ENCODE data around the gene TXNRD3. TPM values are rescaled to one million over a fixed set of nuclear protein-coding genes. Genes with fewer than 3 reads are reported as not detected.
"Not testable (repeated sequence)": the region's sequence is repeated elsewhere in the genome, so short reads cannot be mapped to it uniquely, and the experiment has no call there.

The TXNRD3 gene
- total and polyA plus RNA-seq, 12 donors, result 6.8 to 20.8 (median 10.6) TPM

DNA sequence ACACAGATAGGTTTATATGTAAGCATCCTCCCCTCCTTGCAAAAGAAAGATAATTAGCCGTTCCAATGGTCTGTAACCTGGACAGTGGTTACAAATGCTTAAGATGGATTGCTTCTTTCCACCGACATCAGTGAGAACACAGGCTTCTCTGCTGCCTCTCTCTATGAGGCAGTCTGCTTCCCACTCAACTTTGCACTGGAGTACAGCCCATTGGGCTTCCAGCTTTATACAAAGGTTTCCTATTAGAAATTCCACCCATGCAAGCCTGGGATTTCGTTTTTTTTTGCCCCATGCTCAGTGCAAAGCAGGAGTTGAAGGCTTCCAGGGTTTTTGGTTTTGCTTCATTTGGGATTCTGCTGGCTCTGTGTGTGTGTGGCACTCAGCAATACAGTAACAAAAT is 48.9 kb downstream of the TXNRD3 start:
- intact Hi-C loops (cut with DNase I), result no loop called here
- peaks cover 0 to 22% of the 10 kb centered on the region in 2 donors for H3K36me3 ChIP-seq (replicated peaks in 1 of 2)

DNA sequence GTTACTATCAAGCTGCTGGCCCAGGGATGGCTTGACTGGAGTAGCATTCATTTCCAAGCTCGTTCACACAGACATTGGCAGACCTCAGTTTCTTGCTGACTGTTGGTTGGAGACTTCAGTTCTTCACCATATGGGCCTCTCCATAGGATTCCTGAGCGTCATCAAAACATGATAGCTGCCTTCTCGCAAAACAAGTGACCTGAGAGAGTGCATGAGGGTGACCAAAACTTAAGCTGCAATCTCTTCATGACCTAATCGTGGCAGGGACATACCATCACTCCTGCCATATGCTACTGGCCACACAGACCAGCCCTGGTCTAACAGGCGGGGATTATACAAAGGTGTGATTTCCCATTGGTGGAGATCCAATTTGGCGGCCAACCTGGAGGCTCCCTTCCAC is 50.2 kb downstream of the TXNRD3 start:
- H3K36me3 ChIP-seq (replicated peaks in 1 of 2), result peaks cover 0 to 12% of the 10 kb centered on the region in 2 donors
- no peaks in the 10 kb centered on the region for H3K9me3 ChIP-seq (replicated peaks in 1 of 3)
- H3K27ac ChIP-seq, result no peak overlapping the region
- intact Hi-C loops (cut with DNase I), result no loop called here
- H3K27me3 ChIP-seq, result no peaks in the 10 kb centered on the region
- DNase-seq, result no peak
- no peak overlapping the region for H3K4me3 ChIP-seq
- H3K4me1 ChIP-seq (replicated peaks in 1 of 2), result no peaks in the 10 kb centered on the region
- 93 to 98% (median 96%) methylated on average over 6 of the region's 6 CpGs for WGBS, 4 donors
- TF ChIP-seq POLR2A (IDR thresholded peaks at IDR 0.05), result no peak

More for the DNA sequence above, 48.9 kb downstream of the TXNRD3 start:
- H3K27ac ChIP-seq, result no peak overlapping the region
- no peak overlapping the region for H3K4me3 ChIP-seq
- H3K27me3 ChIP-seq, result no peaks in the 10 kb centered on the region
- H3K9me3 ChIP-seq (replicated peaks in 1 of 3), result no peaks in the 10 kb centered on the region
- 81 to 97% (median 89%) methylated on average over 3 of the region's 3 CpGs for WGBS, 4 donors
- H3K4me1 ChIP-seq (replicated peaks in 1 of 2), result no peaks in the 10 kb centered on the region
- TF ChIP-seq POLR2A (IDR thresholded peaks at IDR 0.05), result no peak
- TF ChIP-seq, protein P1, sequence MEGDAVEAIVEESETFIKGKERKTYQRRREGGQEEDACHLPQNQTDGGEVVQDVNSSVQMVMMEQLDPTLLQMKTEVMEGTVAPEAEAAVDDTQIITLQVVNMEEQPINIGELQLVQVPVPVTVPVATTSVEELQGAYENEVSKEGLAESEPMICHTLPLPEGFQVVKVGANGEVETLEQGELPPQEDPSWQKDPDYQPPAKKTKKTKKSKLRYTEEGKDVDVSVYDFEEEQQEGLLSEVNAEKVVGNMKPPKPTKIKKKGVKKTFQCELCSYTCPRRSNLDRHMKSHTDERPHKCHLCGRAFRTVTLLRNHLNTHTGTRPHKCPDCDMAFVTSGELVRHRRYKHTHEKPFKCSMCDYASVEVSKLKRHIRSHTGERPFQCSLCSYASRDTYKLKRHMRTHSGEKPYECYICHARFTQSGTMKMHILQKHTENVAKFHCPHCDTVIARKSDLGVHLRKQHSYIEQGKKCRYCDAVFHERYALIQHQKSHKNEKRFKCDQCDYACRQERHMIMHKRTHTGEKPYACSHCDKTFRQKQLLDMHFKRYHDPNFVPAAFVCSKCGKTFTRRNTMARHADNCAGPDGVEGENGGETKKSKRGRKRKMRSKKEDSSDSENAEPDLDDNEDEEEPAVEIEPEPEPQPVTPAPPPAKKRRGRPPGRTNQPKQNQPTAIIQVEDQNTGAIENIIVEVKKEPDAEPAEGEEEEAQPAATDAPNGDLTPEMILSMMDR (IDR thresholded peaks at IDR 0.05), result no peak
- no peak for DNase-seq

DNA sequence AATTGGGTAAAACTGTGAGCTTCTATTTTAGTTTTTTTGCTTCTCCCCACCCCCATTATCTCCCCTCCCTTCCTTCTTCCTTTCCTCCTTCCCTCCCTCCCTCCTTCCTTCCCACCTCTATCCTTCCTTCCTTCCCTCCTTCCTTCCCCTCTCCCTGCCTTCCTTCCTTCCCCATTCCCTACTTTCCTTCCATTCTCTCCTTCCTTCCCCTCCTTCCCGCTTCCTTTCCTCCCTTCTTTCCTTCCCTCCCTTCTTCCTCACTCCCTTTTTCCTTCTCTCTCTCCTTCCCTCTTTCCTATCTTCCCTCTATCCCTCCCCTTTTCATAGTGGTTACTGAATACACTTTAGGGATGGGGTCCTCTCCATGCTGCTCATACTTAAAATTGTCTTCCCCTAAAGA is 55.8 kb downstream of the TXNRD3 start:
- Histone ChIP-seq H3K27me3 (no peaks in the 10 kb centered on the region), H3K9me3 (replicated peaks in 1 of 3) (no peaks in the 10 kb centered on the region), H3K4me3 (no peak overlapping the region), H3K4me1 (replicated peaks in 1 of 2) (no peaks in the 10 kb centered on the region), H3K27ac (no peak overlapping the region), H3K36me3 (replicated peaks in 1 of 2) (no peaks in the 10 kb centered on the region)
- TF ChIP-seq POLR2A (IDR thresholded peaks at IDR 0.05), result no peak
- TF ChIP-seq, protein P1 (IDR thresholded peaks at IDR 0.05), result no peak
- intact Hi-C loops (cut with DNase I), result no loop called here
- DNase-seq, result no peak
- WGBS, 4 donors, result 0 to 40% (median 0%) methylated on average over 1 of the region's 1 CpG

DNA sequence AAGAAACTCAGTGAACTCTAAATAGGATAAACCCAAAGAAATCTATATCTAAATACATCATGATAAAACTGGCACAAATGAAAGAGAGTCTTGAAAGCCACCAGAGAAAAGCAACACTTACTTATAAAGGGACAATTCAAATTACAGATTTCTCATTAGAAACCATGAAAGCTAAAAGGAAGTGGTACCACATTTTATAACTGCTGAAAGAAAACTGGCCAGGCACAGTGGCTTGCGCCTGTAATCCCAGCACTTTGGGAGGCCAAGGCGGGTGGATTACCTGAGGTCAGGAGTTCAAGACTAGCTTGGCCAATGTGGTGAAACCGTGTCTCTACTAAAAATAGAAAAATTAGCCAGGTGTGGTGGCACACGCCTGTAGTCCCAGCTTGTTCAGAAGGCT is 59.4 kb downstream of the TXNRD3 start:
- H3K27me3 ChIP-seq; H3K36me3 ChIP-seq (replicated peaks in 1 of 2); DNase-seq; H3K27ac ChIP-seq; H3K9me3 ChIP-seq (replicated peaks in 1 of 3); H3K4me3 ChIP-seq; intact Hi-C loops (cut with DNase I); H3K4me1 ChIP-seq (replicated peaks in 1 of 2): not testable (repeated sequence)
- WGBS, 4 donors, result 92 to 98% (median 94%) methylated on average over 4 of the region's 4 CpGs

DNA sequence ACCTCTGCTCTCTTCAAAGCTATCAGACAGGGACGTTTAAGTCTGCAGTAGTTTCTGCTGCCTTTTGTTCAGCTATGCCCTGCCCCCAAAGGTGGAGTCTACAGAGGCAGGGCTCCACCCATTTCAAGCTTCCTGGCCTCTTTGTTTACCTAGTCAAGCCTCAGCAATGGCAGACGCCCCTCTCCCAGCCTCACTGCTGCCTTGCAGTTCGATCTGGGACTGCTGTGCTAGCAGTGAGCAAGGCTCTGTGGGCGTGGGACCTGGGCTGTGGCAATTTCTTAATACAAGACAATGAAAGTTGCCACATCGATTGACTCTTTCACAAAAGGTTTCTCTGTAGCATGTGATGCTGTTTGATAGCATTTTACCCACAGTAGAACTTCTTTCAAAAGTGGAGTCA is 63.4 kb downstream of the TXNRD3 start:
- intact Hi-C loops (cut with DNase I); H3K4me3 ChIP-seq; DNase-seq; H3K36me3 ChIP-seq (replicated peaks in 1 of 2); H3K27me3 ChIP-seq; H3K27ac ChIP-seq; H3K4me1 ChIP-seq (replicated peaks in 1 of 2); H3K9me3 ChIP-seq (replicated peaks in 1 of 3): not testable (repeated sequence)
- 65 to 73% (median 68%) methylated on average over 5 of the region's 5 CpGs for WGBS, 4 donors

DNA sequence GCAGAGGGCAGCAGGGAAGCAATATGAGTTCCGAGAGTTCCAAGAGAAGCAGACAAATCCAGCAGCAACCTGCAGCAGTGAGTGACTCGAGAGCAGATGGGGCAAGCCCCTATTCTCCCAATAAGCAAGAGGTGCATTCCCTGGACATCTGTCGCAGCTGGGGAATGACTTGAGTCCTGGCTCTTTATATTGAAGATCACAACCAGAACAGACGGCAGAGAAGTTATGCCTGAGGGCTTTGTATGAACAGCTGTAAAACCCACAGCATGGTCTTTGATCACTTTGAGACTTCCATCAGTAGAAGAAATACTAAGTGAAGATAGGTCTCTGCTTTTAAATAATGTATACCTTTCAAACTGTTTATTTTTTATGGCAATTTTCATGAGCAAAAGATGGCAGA is 72.6 kb downstream of the TXNRD3 start:
- Histone ChIP-seq H3K9me3 (replicated peaks in 1 of 3) (no peaks in the 10 kb centered on the region), H3K27ac (no peak overlapping the region), H3K27me3 (no peaks in the 10 kb centered on the region), H3K4me1 (replicated peaks in 1 of 2) (no peaks in the 10 kb centered on the region), H3K36me3 (replicated peaks in 1 of 2) (no peaks in the 10 kb centered on the region), H3K4me3 (no peak overlapping the region)
- intact Hi-C loops (cut with DNase I), result no loop called here
- 72 to 83% (median 80%) methylated on average over 4 of the region's 4 CpGs for WGBS, 4 donors
- DNase-seq, result no peak
- TF ChIP-seq POLR2A (IDR thresholded peaks at IDR 0.05), result no peak
- TF ChIP-seq, protein P1 (IDR thresholded peaks at IDR 0.05), result no peak

Measured in adrenal gland (tissue), 12 donors.